Kidney (tissue), 14 donors: ENCODE results near the gene SPPL2B. TPM values are rescaled to one million over a fixed set of nuclear protein-coding genes. Genes with fewer than 3 reads are reported as not detected.
"Not testable (repeated sequence)": the region's sequence is repeated elsewhere in the genome, so short reads cannot be mapped to it uniquely, and the experiment has no call there.

ENCODE experiments used
- DNase-seq, 5 donors: peaks; one replicate each; pipeline ENCODE4 v3.0.0-alpha.2; 2013 to 2020
- FAIRE-seq: peaks from 2 replicates; lab custom pipeline; 2012; peaks lifted over from hg19 to GRCh38; lab: Jason Lieb, UNC
- H3K27ac ChIP-seq, 2 donors: one replicate each; pipeline ENCODE4 v1.7.0; 2013; ENCODE audit warnings: low read depth in 2 of 2, low read length in 2 of 2, inconsistent platforms in 1 of 2
- H3K27me3 ChIP-seq: one replicate; pipeline ENCODE4 v1.7.1; 2013; ENCODE audit warnings: low read length, inconsistent platforms; ENCODE audit not compliant: control insufficient read depth, insufficient read depth
- H3K36me3 ChIP-seq, 3 donors: one replicate each; pipeline versions ENCODE4 v1.7.0 to v1.7.1; 2013; ENCODE audit warnings: low read length in 3 of 3, control low read depth in 1 of 3, inconsistent platforms in 1 of 3; ENCODE audit not compliant: insufficient read depth in 3 of 3, control insufficient read depth in 2 of 3
- H3K4me1 ChIP-seq, 3 donors: one replicate each; pipeline versions ENCODE4 v1.7.0 to v1.7.1; 2013; ENCODE audit warnings: low read length in 3 of 3, inconsistent platforms in 1 of 3, low read depth in 1 of 3; ENCODE audit not compliant: control insufficient read depth in 2 of 3, insufficient read depth in 2 of 3
- H3K4me3 ChIP-seq, 3 donors: one replicate each; pipeline versions ENCODE4 v1.7.0 to v1.8.1; 2013; ENCODE audit warnings: low read length in 3 of 3, control low read depth in 1 of 3, inconsistent platforms in 1 of 3
- H3K9ac ChIP-seq, 3 donors: one replicate each; pipeline versions ENCODE4 v1.7.0 to v1.7.1; 2013; ENCODE audit warnings: low read length in 3 of 3, control low read depth in 1 of 3, inconsistent platforms in 1 of 3
- H3K9me3 ChIP-seq, 3 donors: one replicate each; pipeline versions ENCODE4 v1.7.0 to v1.7.1; 2013; ENCODE audit warnings: low read length in 3 of 3, control low read depth in 1 of 3, inconsistent platforms in 1 of 3; ENCODE audit not compliant: control insufficient read depth in 2 of 3, insufficient read depth in 1 of 3
- CTCF ChIP-seq: IDR thresholded peaks from 3 replicates; pipeline ENCODE4 v1.5.1; 2012; ENCODE audit warnings: mild to moderate bottlenecking, moderate library complexity, borderline replicate concordance; ENCODE audit not compliant: insufficient read depth; ENCODE audit errors: extremely low read depth
- intact Hi-C: fragments of 100-400 bp; cut with DNase I; formaldehyde crosslinking; loops from one replicate; pipeline ENCODE4 v1.11.1; 2022
- polyA plus RNA-seq: library from polyadenylated mRNA; stranded (reverse); fragments of 350-450 nt; fragmentation: Illumina TruSeq; extraction: RNeasy Lipid Tissue Mini Kit (QIAGEN cat#74804); gene quantifications from one replicate; pipeline ENCODE4 v1.2.3, GENCODE V29; 2014; ENCODE audit warnings: low read depth, low replicate concordance; ENCODE audit not compliant: insufficient read depth
- total RNA-seq: library from RNA; stranded (reverse); fragmentation: NEBNext Ultra II Directional; extraction: Animal tissue kit (Norgen Biotek cat#: 25700); gene quantifications from one replicate; pipeline ENCODE4 v1.2.1, GENCODE V29; 2021
- donor health status: control.
- donor health status: control.
- donor health status: control.
- donor health status: control.
- donor health status: control.
- donor health status: DM: yes; HTN: yes; CAD: no.
- donor health status: Normal renal cell carcinoma (clear cell type).

SPPL2B gene
- total and polyA plus RNA-seq, 2 donors from 2014 or later: 25.3 to 94.1 TPM

GRCh38 chr19:2389594-2389993, 61.1 kb downstream of the SPPL2B start:
- intact Hi-C loops: no loop called here
- H3K36me3 ChIP-seq: no peaks in the 10 kb centered on the region
- no peak for DNase-seq
- no peak for TF ChIP-seq CTCF
- no peaks in the 10 kb centered on the region for H3K27me3 ChIP-seq
- no peak overlapping the region for H3K4me3 ChIP-seq
- no peaks in the 10 kb centered on the region for H3K9me3 ChIP-seq
- no peak overlapping the region for H3K9ac ChIP-seq
- FAIRE-seq: no peak
- no peak overlapping the region for H3K27ac ChIP-seq
- H3K4me1 ChIP-seq: no peaks in the 10 kb centered on the region

- intact Hi-C loops: no loop called here
- Histone ChIP-seq H3K27me3 (no peaks in the 10 kb centered on the region), H3K27ac (no peak overlapping the region), H3K9ac (no peak overlapping the region), H3K4me1 (no peaks in the 10 kb centered on the region), H3K9me3 (no peaks in the 10 kb centered on the region), H3K36me3 (no peaks in the 10 kb centered on the region), H3K4me3 (no peak overlapping the region)
- TF ChIP-seq CTCF: peak; percentile 73
- DNase-seq (peak in 3 of 5 donors; percentile 34 to 80 (median 67)), FAIRE-seq (peak; percentile 61)
Observed at GRCh38 chr19:2391118-2391725, 62.7 kb downstream of the SPPL2B start.

GRCh38 chr19:2392366-2392765, 63.9 kb downstream of the SPPL2B start:
- Histone ChIP-seq H3K4me1 (no peaks in the 10 kb centered on the region), H3K4me3 (no peak overlapping the region), H3K9me3 (no peaks in the 10 kb centered on the region), H3K27me3 (no peaks in the 10 kb centered on the region), H3K27ac (no peak overlapping the region), H3K36me3 (no peaks in the 10 kb centered on the region), H3K9ac (no peak overlapping the region)
- TF ChIP-seq CTCF: no peak
- FAIRE-seq: no peak
- no peak for DNase-seq
- intact Hi-C loops: no loop called here

GRCh38 chr19:2392899-2393298, 64.4 kb downstream of the SPPL2B start:
- intact Hi-C loops, H3K9me3 ChIP-seq, FAIRE-seq, DNase-seq, H3K27ac ChIP-seq, H3K9ac ChIP-seq, H3K27me3 ChIP-seq, H3K4me1 ChIP-seq, H3K36me3 ChIP-seq, H3K4me3 ChIP-seq: not testable (repeated sequence)
